ENCODE data around the gene LGALS4.
"Not testable (repeated sequence)": the region's sequence is repeated elsewhere in the genome, so short reads cannot be mapped to it uniquely, and the experiment has no call there.

LGALS4 gene

DNA sequence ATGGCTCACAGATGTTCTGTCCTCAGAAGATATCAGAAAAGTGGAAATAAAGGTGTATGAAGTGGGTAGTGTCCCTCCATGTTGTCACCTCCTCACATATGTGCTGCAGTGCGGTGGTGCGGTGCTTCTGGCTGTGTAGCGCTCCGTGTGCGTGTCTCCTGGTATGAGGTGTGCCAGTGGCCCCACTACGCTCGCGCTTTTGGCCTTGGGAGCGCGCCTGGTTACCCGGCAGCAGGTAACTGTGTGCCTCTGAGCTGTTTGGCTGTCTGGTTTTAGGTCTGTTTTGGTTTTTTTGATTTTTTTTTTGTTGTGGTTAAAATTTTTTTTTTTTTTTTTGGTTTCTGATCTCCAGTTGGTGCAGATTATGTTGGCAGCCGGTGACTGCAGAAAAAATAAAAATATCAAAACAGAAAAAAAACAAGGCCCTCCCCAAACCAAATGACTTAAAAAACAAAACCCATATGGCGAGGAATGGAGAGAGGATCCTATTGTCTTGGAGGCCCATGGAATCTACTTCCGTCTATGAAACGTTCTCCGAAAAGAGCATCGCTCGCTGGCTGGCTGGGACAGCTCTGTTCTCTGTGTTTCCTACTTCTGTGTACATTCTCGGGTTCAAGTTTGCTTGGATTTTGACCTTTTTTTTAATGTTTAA lies 29.2 kb upstream of the LGALS4 start:
- no peak for DNase-seq

DNA sequence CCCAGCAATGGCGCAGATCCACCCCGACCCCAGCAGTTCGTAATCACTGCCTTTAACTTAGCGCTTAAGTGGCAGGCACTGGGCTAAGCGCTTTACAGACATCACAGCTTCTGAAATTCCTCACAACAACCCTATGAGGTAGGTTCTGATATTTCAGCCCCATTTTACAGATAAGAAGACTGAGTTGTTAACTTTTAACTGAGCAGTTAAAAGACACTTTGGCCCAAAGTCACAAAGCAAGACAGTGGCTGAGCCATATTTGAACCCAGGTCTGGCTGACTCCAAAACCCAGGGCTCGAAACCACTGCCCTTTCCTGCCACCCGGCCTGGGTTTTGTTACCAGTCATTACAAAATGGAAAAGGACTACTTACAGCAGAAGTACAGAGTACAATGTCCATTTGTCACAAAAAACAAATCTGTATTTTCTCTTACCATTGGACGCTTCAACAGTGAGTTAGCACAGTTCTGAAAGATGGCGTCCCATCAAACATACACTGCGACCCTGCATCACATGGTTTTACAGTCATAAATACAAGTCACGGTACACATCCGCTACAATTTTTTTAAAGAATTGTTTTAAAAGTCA lies 28.5 kb upstream of the LGALS4 start:
- DNase-seq: no peak

DNA sequence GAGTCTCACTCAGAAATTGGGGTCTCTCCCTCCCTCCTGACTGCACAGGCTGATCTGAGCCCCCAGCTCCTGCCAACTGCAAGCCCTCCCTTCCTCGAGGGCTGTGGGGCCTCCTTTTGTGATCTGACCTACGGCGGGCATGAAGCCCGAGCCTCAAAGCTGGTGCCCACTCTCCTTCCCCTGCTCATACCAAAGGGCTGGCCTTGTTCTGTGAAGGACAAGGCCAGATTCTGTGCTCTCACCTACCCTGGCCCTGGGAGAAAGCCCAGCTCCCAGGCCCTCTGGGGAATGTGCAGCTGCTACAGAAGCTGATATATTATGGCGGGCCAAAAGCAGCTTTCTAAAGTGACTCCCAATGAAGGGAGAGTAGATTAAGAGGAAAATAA lies 27.8 kb upstream of the LGALS4 start:
- no peak for DNase-seq

DNA sequence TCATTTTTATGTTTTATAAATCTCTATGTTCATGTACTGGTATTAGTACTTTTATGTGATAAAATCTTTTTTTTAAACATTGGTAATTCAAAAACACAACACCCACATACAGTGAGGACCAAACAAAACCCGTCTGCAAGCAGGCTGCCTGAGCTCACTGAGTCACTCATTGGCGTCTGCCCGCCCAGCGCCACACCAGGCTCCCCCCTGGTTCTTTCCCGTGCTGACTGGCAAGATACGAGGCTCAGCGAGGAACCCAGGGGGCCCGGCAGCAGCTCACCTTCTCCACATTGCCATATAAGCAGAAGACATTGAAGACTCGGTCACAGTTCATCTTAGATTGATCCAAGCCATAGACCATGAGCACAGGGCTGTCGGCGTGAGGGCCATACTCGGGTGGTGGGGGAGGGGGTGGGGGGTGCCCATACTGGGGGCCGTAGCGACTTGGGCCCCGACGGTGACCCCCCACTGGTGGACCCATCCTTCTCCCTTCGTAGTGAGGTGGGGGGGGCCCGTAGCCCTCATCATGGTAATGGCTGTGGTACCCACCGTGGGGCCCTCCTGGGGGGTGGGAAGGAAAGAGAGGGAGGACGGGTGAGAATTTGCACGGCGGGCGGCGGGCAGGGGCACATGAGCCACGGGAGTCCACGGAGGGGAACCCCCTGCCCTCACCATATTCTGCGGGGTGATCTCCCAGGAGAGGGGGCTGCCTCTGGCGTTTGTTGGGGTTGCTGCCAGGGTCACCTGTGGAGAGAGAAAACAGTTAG lies 27.3 kb upstream of the LGALS4 start:
- no peak for DNase-seq

DNA sequence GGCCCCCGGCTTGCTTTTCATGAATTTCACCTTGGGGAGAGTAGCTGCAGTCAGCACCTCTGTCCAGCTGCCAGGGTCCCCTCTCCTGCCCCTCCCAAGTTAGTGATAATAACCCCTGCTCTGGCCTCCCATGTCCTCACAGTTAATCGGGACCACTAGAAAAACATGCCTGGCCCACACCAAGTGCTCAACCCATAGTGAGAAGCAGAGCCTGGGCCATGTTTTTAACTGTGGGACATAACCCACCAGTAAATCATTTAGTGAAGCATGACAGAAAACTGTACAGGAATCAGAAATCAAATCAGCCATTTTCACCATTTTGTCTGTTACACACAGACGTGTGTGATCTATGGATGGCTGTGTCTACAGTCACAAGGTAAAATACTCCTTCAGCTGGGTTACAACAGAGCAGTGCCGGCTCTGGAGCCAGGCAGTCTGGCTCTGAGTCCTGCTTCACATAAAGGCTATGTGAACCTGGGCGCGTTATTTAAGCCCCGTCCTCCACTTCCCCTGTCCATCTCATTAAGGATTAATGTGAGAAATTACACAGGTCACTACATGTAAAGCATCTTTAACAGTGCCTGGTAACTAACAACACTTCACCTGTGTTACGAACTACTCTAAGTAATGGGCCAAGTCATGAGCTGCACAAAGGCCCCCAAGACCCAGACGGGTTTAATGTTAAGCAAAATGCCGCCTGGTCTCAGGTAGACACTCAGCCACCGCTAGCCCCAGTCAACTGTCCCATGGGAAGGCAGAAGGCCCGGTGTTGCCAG lies 26.4 kb upstream of the LGALS4 start:
- DNase-seq: no peak

DNA sequence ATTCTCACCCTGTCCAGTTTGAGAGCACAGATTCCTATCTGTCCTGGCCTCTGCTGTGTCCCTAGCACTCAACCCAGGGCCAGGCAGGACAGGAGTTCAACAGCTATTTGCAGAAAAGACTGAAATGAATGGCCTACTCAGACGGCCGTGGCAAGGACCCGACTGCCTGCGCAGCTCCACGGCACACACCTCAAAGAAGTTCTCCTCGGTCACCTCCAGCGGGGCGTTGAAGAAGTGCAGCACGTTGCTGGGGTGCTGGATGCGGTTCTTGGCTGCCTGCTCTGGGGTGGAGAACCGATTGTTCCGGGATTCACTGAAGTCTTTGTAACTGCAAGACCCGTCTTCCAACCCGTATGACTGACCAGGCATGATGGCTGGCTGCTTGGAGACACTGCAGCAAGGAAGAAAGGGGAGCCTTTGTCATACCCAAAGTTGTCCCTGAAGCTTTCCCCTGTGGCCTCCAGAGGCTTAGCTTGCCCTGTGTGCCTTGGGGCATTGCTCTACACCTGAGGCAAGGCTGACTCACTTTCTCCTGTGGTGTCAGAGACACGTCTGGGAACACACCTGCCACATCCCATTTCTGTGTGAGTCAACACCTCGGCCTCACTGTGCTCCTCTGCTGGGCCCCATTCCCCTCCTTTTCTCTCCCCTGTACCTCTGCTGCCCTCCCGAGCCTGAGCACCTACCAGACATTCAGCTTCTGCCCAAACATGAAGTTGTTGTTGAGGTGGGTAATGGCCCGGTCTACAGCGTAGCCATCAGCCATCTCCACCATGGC lies 25.7 kb upstream of the LGALS4 start:
- DNase-seq: no peak

DNA sequence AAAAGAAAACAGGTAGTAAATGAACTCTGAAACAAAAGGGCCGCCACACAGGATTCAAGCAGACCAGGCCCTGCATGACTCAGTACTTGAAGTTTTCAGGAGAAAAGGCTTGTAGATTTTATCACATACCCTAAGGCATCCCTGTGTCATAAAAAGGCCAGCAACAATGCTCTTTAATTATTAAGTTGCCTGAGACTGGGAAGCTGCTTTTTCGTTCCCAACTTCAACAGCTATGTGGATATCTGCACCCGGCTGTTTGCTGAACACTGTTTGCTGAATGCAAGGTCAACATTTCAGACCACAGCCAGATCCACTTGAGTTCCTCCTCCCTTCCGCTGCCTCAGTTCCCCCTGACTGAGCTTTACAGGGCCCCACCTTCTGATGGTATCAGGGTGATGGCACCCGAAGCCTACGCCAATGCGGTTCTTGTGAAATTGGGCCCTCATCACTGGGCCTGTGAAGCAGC lies 24.9 kb upstream of the LGALS4 start:
- no peak for DNase-seq

DNA sequence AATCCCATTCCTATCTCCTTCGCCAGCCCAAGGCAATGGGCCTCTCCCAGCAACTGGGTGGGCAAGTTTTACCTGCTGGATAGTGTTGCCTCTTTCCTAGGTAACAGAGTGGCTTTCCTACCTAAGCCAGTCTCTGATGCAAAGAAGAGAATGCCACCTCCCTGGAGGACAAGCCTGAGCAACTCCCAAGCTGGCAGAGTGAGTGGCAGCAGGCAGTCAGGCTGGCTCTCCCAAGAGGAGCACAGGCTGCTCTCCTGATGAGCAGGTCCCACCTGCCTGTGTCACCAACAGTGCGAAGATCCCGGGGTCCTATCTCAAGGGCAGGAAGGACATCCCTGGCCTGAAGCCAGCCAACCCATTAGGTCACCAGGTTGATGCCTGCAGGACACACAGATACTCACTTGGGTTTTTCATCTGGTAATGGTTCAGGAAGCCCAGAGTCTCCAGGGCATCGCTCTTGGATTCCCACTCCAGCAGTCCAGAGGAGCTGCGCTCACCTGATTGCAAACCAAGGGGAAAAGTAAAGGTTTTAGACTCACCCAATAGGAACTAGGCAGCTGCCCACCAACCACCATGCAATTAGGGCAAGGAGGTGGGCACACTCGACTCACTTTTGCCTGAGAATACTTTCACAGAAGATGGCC lies 24.4 kb upstream of the LGALS4 start:
- no peak for DNase-seq

DNA sequence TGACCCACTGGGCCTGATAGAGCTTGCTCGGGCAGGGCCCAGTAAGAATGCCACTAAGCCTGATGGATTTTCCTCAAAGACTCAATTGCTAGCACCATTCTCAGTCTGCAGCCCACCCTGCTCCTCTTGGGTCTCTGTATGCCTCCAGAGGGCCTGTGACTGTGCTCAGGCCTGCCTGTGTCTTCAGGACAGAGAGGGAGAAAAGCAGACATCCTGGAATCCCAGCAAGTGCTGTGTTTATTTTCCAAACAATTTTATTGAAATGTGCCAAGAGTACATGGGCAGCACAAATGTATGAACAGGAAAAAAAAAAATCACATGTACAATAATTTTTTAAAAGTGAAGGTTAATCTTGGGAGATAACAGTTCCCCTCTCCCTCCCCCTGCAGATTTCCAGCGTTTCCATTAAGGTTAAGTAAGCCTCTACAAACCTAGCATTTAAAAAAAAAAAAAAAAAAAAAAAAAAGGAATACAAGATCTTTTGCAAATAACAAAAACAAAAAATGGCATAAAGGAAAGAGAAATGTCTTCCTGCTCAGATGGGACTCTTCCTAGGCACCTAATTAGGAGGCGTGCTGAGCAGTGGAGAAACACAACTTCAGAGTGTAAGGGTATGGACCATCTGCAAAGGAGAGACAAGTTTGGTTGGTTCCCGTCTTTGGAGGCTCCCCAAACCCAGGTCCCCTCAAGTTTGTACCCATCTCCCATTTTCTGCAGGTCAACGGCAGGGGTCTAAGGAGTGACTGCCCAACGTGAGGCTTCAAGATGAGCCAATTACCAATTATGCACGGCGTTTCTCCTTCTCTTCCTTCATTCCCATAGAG lies 23.6 kb upstream of the LGALS4 start:
- DNase-seq: no peak

DNA sequence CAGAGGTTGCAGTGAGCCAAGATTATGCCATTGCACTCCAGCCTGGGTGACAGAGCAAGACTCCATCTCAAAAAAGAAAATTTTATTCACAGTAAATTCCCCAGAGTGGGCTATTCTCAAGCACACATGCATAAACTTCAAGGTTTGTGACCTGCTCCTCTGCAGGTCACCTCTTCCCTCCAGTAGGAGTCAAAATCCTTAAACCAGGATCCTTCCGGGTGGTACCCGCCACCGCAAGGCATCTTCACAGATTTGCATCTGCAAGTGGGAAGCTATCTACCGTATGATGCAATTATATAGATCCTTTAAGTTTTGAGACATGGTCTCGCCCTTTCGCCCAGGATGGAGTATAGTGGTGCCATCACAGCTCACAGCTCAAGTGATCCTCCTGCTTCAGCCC lies 21.8 kb upstream of the LGALS4 start:
- DNase-seq: no peak

DNA sequence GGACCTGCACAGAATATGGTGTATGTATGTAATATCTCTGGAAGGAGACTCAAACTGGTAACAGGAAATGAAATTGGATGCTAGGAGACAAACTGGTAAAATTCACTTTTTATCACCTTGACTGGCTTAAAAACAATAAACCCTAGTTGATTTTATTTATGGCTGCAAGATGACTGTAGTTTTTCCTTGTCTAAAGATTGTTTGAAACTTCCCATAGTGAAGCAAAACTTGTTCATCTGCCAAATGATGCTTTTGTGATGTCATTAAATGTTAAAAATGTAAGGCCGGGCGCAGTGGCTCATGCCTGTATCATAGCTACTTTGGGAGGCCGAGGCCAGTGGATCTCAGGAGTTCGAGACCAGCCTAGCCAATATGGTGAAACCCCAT lies 21.4 kb upstream of the LGALS4 start:
- DNase-seq: no peak

DNA sequence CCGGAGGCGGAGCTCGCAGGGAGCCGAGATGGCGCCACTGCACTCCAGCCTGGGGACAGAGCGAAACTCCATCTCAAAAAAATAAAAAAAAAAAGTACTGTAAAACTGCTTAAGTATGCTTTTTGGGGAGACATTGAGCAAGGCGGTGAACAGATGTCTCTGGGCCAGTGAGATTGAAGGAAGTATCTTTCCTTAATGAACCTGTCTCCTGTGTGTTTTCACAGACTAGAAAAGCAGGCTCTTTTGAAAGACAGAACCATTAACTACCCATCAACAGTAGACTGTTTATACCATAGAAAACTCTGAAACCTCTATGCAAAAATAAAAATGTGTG lies 20.3 kb upstream of the LGALS4 start:
- no peak for DNase-seq

DNA sequence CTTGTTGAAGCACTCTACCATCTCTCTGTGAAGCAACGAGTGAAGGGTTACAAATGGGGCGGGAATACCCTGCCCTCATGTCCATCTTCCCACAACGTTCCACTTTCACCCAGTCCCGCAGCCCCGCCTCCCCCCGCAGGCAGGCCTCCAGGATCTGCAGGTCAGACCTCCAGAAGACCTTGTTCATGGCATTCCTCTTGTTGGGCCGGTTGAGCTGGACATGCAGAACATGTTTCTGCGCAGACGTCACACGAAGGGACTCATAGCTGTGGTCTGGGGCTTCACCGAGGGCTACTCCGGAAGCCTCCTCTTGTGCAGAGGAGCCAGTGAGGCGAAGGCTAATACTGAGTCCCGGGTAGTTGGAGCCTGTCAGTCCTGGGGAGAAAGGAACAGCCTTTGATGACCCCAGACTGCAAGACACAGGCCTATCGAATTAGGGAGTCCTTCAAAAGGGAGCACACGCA lies 18.4 kb upstream of the LGALS4 start:
- peak; percentile 61 for DNase-seq

DNA sequence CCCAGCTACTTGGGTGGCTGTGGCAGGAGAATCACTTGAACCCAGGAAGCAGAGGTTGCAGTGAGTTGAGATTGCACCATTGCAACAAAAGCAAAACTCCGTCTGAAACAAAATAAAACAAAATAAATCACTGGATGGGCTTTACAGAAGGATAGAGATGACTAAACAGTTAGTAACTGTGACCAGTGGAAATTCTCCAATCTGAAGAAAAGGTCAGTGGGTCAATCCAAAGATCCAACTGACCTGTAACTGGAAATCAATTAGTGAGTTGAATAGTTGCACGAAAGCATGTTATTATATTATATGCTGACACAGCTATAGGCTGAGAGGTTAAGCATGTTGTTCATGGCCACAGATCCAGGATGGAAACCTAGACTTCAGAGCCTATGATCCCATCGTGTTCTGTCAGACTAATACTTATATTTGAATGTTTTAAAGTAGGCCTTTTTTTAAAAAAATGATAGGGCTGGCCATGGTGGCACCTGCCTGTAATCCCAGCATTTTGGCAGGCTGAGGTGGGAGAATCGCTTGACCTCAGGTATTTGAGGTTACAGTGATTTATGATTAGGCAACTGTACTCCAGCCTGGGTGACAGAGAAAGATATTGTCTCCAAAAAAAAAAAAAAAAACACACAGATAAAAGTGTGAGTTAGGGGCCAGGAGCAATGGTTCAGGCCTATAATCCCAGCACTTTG lies 17.4 kb upstream of the LGALS4 start:
- no peak for DNase-seq

DNA sequence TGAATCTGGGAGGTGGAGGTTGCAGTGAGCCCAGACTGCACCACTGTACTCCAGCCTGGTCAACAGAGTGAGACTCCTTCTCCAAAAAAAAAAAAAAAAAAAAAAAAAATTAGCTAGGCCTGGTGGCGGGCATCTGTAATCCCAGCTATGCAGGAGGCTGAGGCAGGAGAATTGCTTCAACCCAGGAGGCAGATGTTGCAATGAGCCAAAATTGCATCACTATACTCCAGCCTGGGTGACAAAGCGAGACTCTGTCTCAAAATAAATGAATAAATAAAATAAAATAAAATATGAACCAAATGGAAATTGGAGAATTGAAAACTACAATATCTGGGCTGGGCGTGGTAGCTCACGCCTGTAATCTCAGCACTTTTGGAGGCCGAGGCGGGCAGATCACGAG lies 16.5 kb upstream of the LGALS4 start:
- not testable (repeated sequence) for DNase-seq

DNA sequence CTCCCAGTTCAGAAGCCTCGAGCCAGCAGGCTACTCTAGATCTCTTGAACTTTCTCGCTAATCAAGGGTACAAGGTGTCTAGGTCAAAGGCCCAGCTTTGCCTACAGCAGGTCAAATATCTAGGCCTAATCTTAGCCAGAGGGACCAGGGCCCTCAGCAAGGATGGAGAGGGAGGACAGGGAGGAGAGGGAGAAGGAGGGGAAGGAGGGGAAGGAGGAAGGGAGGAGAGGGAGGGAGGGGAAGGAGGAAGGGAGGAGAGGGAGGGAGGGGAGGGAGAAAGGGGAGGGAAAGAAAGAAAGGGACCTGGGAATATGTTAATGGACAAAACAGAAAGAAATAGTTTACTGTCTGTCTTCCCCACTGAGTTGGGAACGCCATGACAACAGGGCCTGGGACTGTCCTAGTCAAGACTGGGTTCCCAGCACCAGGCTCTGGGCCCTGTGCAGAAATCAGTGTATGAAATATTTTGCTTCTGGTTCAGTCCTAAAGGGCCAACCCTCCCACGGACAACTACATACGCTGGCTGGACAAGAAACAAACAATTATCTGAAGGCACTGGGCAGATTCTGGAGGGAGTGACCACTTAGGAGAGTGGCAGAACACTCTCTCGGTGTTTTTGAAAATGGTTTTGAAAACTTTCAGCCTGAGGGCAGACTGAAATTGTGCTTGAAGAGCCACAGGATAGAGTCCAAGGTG lies 14.3 kb upstream of the LGALS4 start:
- DNase-seq: no peak

DNA sequence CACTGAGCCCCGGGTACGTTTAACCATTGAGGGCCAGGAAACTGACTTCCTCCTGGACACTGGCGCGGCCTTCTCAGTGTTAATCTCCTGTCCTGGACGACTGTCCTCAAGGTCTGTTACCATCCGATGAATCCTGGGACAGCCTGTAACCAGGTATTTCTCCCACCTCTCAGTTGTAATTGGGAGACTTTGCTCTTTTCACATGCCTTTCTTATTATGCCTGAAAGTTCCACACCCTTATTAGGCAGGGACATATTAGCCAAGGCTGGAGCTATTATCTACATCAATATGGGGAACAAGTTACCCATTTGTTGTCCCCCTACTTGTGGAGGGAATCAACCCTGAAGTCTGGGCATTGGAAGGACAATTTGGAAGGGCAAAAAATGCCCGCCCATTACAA lies 13.2 kb upstream of the LGALS4 start:
- DNase-seq: not testable (repeated sequence)

DNA sequence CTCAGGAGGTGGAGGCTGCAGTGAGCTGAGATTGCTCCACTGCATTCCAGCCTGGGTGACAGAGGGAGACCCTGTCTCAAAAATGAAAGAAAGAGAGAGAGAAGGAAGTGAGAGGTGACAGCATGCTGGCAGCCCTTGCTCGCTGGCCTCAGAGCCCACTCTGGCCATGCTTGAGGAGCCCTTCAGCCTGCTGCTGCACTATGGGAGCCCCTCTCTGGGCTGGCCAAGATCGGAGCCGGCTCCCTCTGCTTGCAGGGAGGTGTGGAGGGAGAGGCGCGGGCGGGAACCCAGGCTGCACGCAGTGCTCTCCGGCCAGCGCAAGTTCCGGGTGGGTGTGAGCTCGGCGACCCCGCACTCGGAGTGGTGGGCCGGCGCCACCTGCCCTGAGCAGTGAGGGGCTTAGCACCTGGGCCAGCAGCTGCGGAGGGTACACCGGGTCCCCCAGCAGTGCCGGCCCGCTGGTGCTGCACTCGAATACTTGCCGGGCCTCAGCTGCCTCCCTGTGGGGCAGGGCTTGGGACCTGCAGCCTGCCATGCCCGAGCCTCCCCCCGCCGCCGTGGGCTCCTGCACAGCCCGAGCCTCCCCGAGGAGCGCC lies 8.6 kb upstream of the LGALS4 start:
- DNase-seq: not testable (repeated sequence)

DNA sequence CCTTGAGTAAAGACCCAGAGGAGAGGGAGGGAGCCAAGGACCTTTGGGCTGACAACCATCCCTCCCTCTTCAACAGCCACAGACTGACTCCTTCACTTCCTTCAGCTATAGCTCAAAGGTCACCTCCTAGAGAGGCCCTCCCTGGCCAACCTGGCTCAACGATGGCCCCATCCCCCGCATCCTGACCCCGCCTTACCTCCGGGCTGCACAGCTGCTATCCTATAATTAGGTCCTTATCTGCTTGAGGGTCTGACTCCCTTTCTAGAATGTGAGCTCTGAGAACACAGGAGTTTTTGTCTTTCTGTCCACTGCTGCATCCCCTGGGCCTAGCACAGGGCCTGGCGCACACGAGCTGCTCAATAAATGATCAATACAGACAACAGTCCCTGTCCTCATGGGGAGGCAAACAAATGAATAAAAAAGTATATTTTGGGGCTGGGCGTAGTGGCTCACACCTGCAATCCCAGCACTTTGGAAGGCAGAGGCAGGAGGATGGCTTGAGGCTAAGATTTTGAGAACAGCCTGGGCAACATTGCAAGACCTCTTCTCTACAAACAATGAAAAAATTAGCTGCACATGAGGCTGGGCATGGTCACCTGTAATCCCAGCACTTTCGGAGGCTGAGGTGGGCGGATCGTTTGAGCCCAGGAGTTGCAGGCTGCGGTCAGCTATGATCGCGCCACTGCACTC lies 6.6 kb upstream of the LGALS4 start:
- DNase-seq: no peak

Measured in left hindlimb (tissue), 1 donor.